K562 (cell line): ENCODE measurements around the gene DGLUCY. TPM values are rescaled to one million over a fixed set of nuclear protein-coding genes. Genes with fewer than 3 reads are reported as not detected.

Experiments
- ATAC-seq: fragments of 200-7000 bp; cut with Tn5 transposase; 3 replicates; pipeline ENCODE4 v1.9.1; 2020; ENCODE audit warnings: moderate library complexity
- BruUV-seq: library from RNA; stranded (reverse); fragments of 400-500 nt; replicated peaks from 2 replicates; lab custom pipeline; 2021; lab: Mats Ljungman, UMichigan
- CTCF ChIA-PET: fragments of 300-600 bp; formaldehyde crosslinking; extraction: SDS; loops from one replicate; lab custom pipeline; 2021; ENCODE audit warnings: low intra/inter-chr PET ratio; lab: Yijun Ruan, JAX
- POLR2A ChIA-PET: fragments of 300-600, 350-650 bp; sonication (Branson Sonifier 250); formaldehyde crosslinking; extraction: SDS; loops from one replicate; lab custom pipeline; 2021; ENCODE audit warnings: antibody characterized with exemption, inconsistent platforms; lab: Yijun Ruan, JAX
- DNase-seq, 4 experiments: peaks; one replicate each; pipeline versions ENCODE4 v3.0.0 to v3.0.0-alpha.2; 2011 to 2018; ENCODE audit warnings: low spot score in 3 of 4, mixed read lengths in 3 of 4; ENCODE audit errors: extremely low read depth in 1 of 4
- FAIRE-seq: peaks from 2 replicates; lab custom pipeline; 2011; peaks lifted over from hg19 to GRCh38; lab: Jason Lieb, UNC
- H2AFZ ChIP-seq: 2 replicates; pipeline ENCODE4 v1.6.0; 2011; ENCODE audit warnings: low read depth, low read length, control low read depth, inconsistent platforms
- H3K27ac ChIP-seq: fragments of 200-600 bp; 3 replicates; pipeline ENCODE4 v1.8.0; 2011; ENCODE audit warnings: low read depth, mild to moderate bottlenecking, control low read depth, inconsistent platforms, low read length, moderate library complexity, mixed read lengths; ENCODE audit errors: extremely low read depth
- H3K27me3 ChIP-seq, 2 experiments: fragments of 300-600 bp in 1 of 2; 2 replicates in 1 of 2; 3 replicates in 1 of 2; pipeline versions ENCODE4 v1.6.0 to v1.8.0; 2011; ENCODE audit warnings: inconsistent platforms in 2 of 2, low read length in 2 of 2, mild to moderate bottlenecking in 1 of 2, mixed read lengths in 1 of 2, moderate library complexity in 1 of 2; ENCODE audit not compliant: control insufficient read depth in 2 of 2, insufficient read depth in 2 of 2
- H3K36me3 ChIP-seq: fragments of 300-600 bp; 3 replicates; pipeline ENCODE4 v1.8.0; 2011; ENCODE audit warnings: mild to moderate bottlenecking, low read length, inconsistent platforms; ENCODE audit not compliant: control insufficient read depth, insufficient read depth
- H3K4me1 ChIP-seq, 2 experiments: fragments of 200-600 bp in 1 of 2; replicated peaks in 1 of 2; 2 replicates in 1 of 2; 3 replicates in 1 of 2; pipeline versions ENCODE4 v1.5.1 to v1.8.0; 2011; ENCODE audit warnings: inconsistent platforms in 2 of 2, low read length in 2 of 2, mild to moderate bottlenecking in 1 of 2, mixed read lengths in 1 of 2, moderate library complexity in 1 of 2; ENCODE audit not compliant: control insufficient read depth in 2 of 2, insufficient read depth in 2 of 2
- H3K4me2 ChIP-seq: 2 replicates; pipeline ENCODE4 v1.6.1; 2011; ENCODE audit warnings: low read length, control low read depth, inconsistent platforms, mixed read lengths; ENCODE audit not compliant: insufficient read depth
- H3K4me3 ChIP-seq: fragments of 200-600 bp; sonication (generic), shearing (Covaris generic); 2 replicates; pipeline ENCODE4 v1.5.1; 2016; ENCODE audit warnings: control low read depth, inconsistent platforms
- H3K79me2 ChIP-seq: fragments of 200-600 bp; 3 replicates; pipeline ENCODE4 v1.8.0; 2011; ENCODE audit warnings: low read length, inconsistent platforms; ENCODE audit not compliant: control insufficient read depth, insufficient read depth
- H3K9ac ChIP-seq, 2 experiments: 2 replicates each; pipeline versions ENCODE4 v1.6.0 to v1.6.1; 2011; ENCODE audit warnings: low read depth in 2 of 2, low read length in 2 of 2, control low read depth in 1 of 2, inconsistent platforms in 1 of 2, mild to moderate bottlenecking in 1 of 2, mixed read lengths in 1 of 2; ENCODE audit not compliant: insufficient read depth in 1 of 2
- H3K9me1 ChIP-seq: one replicate; pipeline ENCODE4 v1.6.0; 2011; ENCODE audit warnings: inconsistent platforms, mild to moderate bottlenecking, low read length, moderate library complexity; ENCODE audit not compliant: control insufficient read depth, insufficient read depth
- H3K9me3 ChIP-seq: replicated peaks from 2 replicates; pipeline ENCODE4 v1.5.1; 2011; ENCODE audit warnings: low read depth, low read length, inconsistent platforms; ENCODE audit not compliant: control insufficient read depth, insufficient read depth
- H4K20me1 ChIP-seq: replicated peaks from 2 replicates; pipeline ENCODE4 v1.6.1; 2011; ENCODE audit warnings: low read length, inconsistent platforms, mixed read lengths; ENCODE audit not compliant: control insufficient read depth, insufficient read depth
- DNMT1 ChIP-seq: fragments of 450-650 bp; IDR thresholded peaks from 2 replicates; pipeline ENCODE4 v1.6.1; 2016; ENCODE audit warnings: antibody characterized with exemption, mild to moderate bottlenecking
- HCFC1 ChIP-seq: IDR thresholded peaks from 2 replicates; pipeline ENCODE4 v1.6.1; 2012; ENCODE audit warnings: low read depth, low read length, improper control_type of control experiment
- MCM3 ChIP-seq: fragments of 450-650 bp; IDR thresholded peaks from 2 replicates; pipeline ENCODE4 v1.6.1; 2016
- PBX2 ChIP-seq, 2 experiments: IDR thresholded peaks in 1 of 2; conservative IDR thresholded peaks in 1 of 2; 2 replicates each; pipeline ENCODE4 v1.6.1; 2016; ENCODE audit warnings: low read depth in 2 of 2, mild to moderate bottlenecking in 1 of 2, missing compliant biosample characterization in 1 of 2, missing genetic modification characterization in 1 of 2, moderate library complexity in 1 of 2
- RAD51 ChIP-seq: fragments of 450-650 bp; IDR thresholded peaks from 2 replicates; pipeline ENCODE4 v1.7.1; 2016; ENCODE audit warnings: low read depth, mild to moderate bottlenecking, borderline replicate concordance
- SIX5 ChIP-seq, 2 experiments: IDR thresholded peaks; 2 replicates each; pipeline ENCODE4 v1.6.1; 2011; ENCODE audit warnings: low read length in 2 of 2, borderline replicate concordance in 1 of 2, low read depth in 1 of 2, mild to moderate bottlenecking in 1 of 2, moderate library complexity in 1 of 2; ENCODE audit not compliant: insufficient read depth in 1 of 2
- USF1 ChIP-seq: sonication (generic); formaldehyde crosslinking; IDR thresholded peaks from 2 replicates; pipeline ENCODE4 v1.9.0; 2022; ENCODE audit warnings: mild to moderate bottlenecking, missing genetic modification reagents
- USF2 ChIP-seq: sonication (generic); formaldehyde crosslinking; IDR thresholded peaks from 2 replicates; pipeline ENCODE4 v1.5.0; 2020; ENCODE audit warnings: missing genetic modification reagents
- YY1 ChIP-seq, 3 experiments: IDR thresholded peaks; 2 replicates each; pipeline ENCODE4 v1.6.1; 2011; ENCODE audit warnings: low read length in 2 of 3, mild to moderate bottlenecking in 2 of 3, moderate library complexity in 2 of 3, borderline replicate concordance in 1 of 3, control low read depth in 1 of 3, low read depth in 1 of 3; ENCODE audit not compliant: insufficient read depth in 3 of 3, insufficient replicate concordance in 2 of 3, control insufficient read depth in 1 of 3, insufficient read length in 1 of 3; ENCODE audit errors: extremely low read depth in 1 of 3
- ZNF143 ChIP-seq: sonication (generic); formaldehyde crosslinking; IDR thresholded peaks from 2 replicates; pipeline ENCODE4 v1.9.0; 2022; ENCODE audit warnings: mild to moderate bottlenecking, missing genetic modification reagents
- WGBS: fragments of 100-300 bp; shearing (Covaris generic); methylation state at CpG from one replicate; pipeline ENCODE4 v1.1.6; 2016; ENCODE audit warnings: low coverage, mixed read lengths; ENCODE audit not compliant: insufficient coverage; ENCODE audit errors: missing lambda C conversion rate; 5-methylcytosine and 5-hydroxymethylcytosine counted together
- in situ Hi-C: fragments of 300-500 bp; cut with MboI; formaldehyde crosslinking; loops from 4 replicates; pipeline ENCODE4 v1.15.0; 2018; ENCODE audit warnings: inconsistent platforms, mixed read lengths
- intact Hi-C: fragments of 100-400 bp; cut with micrococcal nuclease; formaldehyde crosslinking; loops from 2 replicates; pipeline ENCODE4 v1.14.2; 2022
- polyA plus RNA-seq, 8 experiments: library from polyadenylated mRNA; depleted of rRNA in 4 of 8; stranded (reverse) in 5 of 8; unstranded in 3 of 8; fragments of >200 nt; fragmentation: Nextera tagmentation in 2 of 8; fragmentation: Illumina TruSeq in 1 of 8; extraction: Ambion mirVana in 2 of 8; extraction: Trizol in 1 of 8; gene quantifications; 2 replicates each; pipeline versions ENCODE4 v1.2.1 to v1.2.3, GENCODE V29; 2011 to 2014; ENCODE audit warnings: inconsistent platforms in 1 of 8, missing spikeins in 1 of 8
- total RNA-seq, 7 experiments: library from RNA; depleted of rRNA in 6 of 7; stranded (reverse); fragments of >200 nt in 6 of 7; fragmentation: Illumina TruSeq in 2 of 7; extraction: Trizol in 2 of 7; gene quantifications; 2 replicates each; pipeline versions ENCODE4 v1.2.1 to v1.2.3, GENCODE V29; 2011 to 2021; ENCODE audit warnings: low replicate concordance in 1 of 7

The DGLUCY gene
- total and polyA plus RNA-seq, 9 of the 15 experiments (the other 6 are each of a cell fraction or from before 2014, with no cell fraction given): 9.9 to 28.4 (median 21.0) TPM

- WGBS: 65% methylated on average over 2 of the region's 4 CpGs
- H3K9ac ChIP-seq: no peak overlapping the region
- ATAC-seq: peak; percentile 55; the same call in 2 of the 3 replicates
- H3K4me2 ChIP-seq: no peak overlapping the region
- intact Hi-C loops: no loop called here
- H3K79me2 ChIP-seq: no peaks in the 10 kb centered on the region
- peak; percentile 14 to 35; a peak in 1 of 4 replicates for TF ChIP-seq SIX5 (IDR thresholded peaks at IDR 0.05; ENCODE audit: borderline replicate concordance in 1 of 2, insufficient read depth in 1 of 2, low read depth in 1 of 2, low read length in 2 of 2)
- TF ChIP-seq USF2: peak; percentile 76
- TF ChIP-seq PBX2 (CRISPR knock-in tag; IDR thresholded peaks at IDR 0.05; ENCODE audit: low read depth): no peak
- TF ChIP-seq PBX2 (tag; conservative IDR thresholded peaks at IDR 0.05; ENCODE audit: low read depth): no peak
- TF ChIP-seq YY1 (IDR thresholded peaks at IDR 0.05; ENCODE audit: borderline replicate concordance in 1 of 3, control insufficient read depth in 1 of 3, extremely low read depth in 1 of 3, insufficient read depth in 3 of 3, insufficient read length in 1 of 3, insufficient replicate concordance in 2 of 3, low read depth in 1 of 3, low read length in 2 of 3): peak in 2 of 3 experiments; percentile 30 to 47
- TF ChIP-seq HCFC1: peak; percentile 73
- peak; percentile 35; the same call in 1 of the 2 replicates for TF ChIP-seq RAD51
- TF ChIP-seq USF1 (CRISPR knock-in tag): peak; percentile 75
- no peak for TF ChIP-seq MCM3
- peak; percentile 69 for TF ChIP-seq ZNF143
- TF ChIP-seq DNMT1: no peak
- TF ChIP-seq, all 486 proteins: peak for 7
- in situ Hi-C loops: no loop called here
- Histone ChIP-seq H3K27ac (no peak overlapping the region), H3K4me3 (no peak overlapping the region), H3K9me3 (no peaks in the 10 kb centered on the region), H3K36me3 (no peaks in the 10 kb centered on the region), H3K4me1 (peaks cover 8 to 19% of the 10 kb centered on the region in 2 experiments), H4K20me1 (no peaks in the 10 kb centered on the region), H3K27me3 (no peaks in the 10 kb centered on the region), H2AFZ (no peak overlapping the region), H3K9me1 (no peaks in the 10 kb centered on the region)
- CTCF ChIA-PET: no interaction called here
- FAIRE-seq (no peak), DNase-seq (no peak)
- POLR2A ChIA-PET: interaction anchor here (0.7 kb wide), 1 partner anchor 11 kb away, joined by 3 read pairs; no protein-coding TSS in a partner anchor
- BruUV-seq: no TSS peak
These were observed 116.6 kb downstream of the DGLUCY start for GRCh38 chr14:91230397-91231035.
